ENCODE measurements around the gene ST14. TPM values are rescaled to one million over a fixed set of nuclear protein-coding genes. Genes with fewer than 3 reads are reported as not detected.
A peak's percentile ranks its signal among the peaks of the same experiment; 100 is the strongest.

The ST14 gene
- total and polyA plus RNA-seq, 12 donors = 0.30 to 5.7 (median 0.67) TPM

DNA sequence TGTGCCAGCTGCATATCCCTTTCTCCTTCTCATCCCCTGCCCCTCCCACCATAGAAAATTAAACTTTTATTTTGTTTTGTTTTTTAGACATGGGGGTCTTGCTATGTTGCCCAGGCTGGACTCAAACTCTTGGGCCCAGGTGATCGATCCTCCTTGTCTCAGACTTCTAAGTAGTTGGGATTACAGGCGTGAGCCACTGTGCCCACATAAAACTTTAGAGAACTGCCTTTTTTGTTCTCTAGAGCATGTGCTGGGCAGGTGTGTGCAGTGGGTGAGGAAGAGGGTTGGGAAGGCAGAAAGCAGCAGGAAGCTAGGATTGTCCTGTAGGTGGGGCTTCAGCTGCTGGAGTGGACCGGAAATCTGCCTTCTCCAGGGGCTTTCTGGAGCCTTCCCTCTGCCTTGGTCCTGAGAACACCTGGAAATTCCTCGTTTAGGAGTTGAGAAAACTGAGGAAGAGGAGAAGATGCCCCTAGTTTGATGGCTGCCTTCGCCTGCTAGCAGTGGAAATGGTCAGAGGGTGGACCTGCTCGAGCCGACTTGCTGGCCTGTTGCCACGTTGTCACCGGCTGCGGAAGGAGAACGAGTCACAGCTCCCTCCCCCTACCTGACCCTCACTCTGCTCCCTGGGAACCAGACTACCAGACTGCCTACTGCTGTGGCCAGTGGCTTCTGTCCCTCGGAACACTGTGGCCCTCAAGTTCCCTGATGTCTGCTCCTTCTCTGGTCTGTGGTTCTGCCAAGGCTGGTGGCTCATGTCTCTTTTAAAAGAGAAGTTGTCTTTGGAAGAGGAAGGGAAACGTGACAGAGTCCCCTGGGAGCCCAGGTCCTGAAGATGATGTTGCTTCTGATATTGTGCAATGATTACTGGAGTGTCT lies 4.0 kb downstream of the ST14 start:
- no peaks in the 10 kb centered on the region for H3K9me3 ChIP-seq
- peaks cover 0 to 65% (median 12%) of the 10 kb centered on the region in 9 donors for H3K4me1 ChIP-seq

DNA sequence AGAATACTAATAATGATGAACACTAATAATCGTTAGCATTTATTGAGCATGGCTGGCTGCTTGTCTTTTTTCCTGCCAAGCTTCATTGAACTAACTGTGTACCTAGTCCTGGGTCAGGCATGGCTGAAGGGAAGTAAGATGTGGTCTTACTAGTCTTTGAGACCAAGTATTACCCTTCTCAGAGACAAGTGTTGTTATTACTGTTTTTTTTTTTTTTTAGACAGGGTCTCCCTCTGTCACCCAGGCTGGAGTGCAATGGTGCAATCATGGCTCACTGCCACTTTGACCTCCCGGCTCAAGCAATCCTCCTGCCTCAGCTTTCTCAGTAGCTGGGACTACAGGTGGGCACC lies 4.6 kb downstream of the ST14 start:
- Histone ChIP-seq H3K27me3 (peaks cover 11 to 47% (median 28%) of the 10 kb centered on the region in 7 donors), H3K27ac (no peak overlapping the region), H3K9me3 (no peaks in the 10 kb centered on the region), H3K4me1 (peaks cover 0 to 65% (median 11%) of the 10 kb centered on the region in 9 donors), H3K36me3 (no peaks in the 10 kb centered on the region), H3K4me3 (no peak overlapping the region)
- 87 to 94% methylated on average over 2 of the region's 2 CpGs for WGBS, 2 donors
- TF ChIP-seq, protein P1, sequence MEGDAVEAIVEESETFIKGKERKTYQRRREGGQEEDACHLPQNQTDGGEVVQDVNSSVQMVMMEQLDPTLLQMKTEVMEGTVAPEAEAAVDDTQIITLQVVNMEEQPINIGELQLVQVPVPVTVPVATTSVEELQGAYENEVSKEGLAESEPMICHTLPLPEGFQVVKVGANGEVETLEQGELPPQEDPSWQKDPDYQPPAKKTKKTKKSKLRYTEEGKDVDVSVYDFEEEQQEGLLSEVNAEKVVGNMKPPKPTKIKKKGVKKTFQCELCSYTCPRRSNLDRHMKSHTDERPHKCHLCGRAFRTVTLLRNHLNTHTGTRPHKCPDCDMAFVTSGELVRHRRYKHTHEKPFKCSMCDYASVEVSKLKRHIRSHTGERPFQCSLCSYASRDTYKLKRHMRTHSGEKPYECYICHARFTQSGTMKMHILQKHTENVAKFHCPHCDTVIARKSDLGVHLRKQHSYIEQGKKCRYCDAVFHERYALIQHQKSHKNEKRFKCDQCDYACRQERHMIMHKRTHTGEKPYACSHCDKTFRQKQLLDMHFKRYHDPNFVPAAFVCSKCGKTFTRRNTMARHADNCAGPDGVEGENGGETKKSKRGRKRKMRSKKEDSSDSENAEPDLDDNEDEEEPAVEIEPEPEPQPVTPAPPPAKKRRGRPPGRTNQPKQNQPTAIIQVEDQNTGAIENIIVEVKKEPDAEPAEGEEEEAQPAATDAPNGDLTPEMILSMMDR (IDR thresholded peaks at IDR 0.05) = no peak
- ATAC-seq (no peak), DNase-seq (no peak)
- intact Hi-C loops (cut with DNase I) = no loop called here

More for the DNA sequence above, 4.0 kb downstream of the ST14 start:
- peak in 4 of 8 donors; percentile 10 to 47 (median 35) for ATAC-seq
- H3K36me3 ChIP-seq = no peaks in the 10 kb centered on the region
- 32 to 34% methylated on average over 13 of the region's 13 CpGs for WGBS, 2 donors
- intact Hi-C loops (cut with DNase I) = no loop called here
- no peak overlapping the region for H3K4me3 ChIP-seq
- no peak overlapping the region for H3K27ac ChIP-seq
- TF ChIP-seq, protein P1 (IDR thresholded peaks at IDR 0.05) = no peak
- peaks cover 12 to 53% (median 33%) of the 10 kb centered on the region in 7 donors for H3K27me3 ChIP-seq
- DNase-seq = no peak

DNA sequence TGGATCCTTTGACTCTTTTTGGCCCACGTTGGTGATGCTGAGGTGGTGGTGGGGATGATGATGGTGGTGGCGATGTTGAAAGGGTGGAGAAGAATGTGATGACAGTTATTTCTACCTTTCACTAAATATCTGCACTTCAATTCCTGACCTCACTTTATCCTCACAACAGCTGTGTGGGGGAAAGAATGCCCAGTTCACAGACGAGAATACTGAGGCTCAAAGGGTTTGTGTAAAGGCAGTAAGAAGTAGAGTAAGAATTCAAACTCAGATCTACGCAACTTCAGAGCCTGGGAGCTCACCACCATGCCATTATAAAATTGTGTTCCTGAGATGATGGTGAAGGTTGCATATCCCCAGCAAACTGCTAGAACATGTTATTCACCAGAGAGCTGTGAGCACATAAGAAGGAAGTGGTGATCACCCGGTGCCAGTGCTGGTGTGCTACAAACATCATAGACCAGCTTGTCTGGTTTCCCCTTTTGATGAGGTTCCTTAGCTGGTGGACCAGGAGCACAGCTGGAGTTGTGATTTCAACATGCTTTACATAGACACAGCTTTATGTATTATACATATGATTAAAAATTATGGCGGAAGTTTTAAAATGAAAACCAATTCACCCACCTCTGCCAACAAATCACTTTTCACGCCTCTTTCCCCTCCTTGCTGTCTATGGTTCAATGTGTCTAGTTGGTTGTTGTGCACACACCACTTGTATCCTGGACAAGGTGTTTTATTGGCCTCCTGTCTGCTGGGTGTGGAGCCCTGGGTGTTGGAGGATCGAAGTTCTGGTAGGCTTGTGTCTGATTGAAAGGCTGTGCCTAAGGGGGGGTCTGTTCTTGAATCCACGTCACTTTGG lies 6.2 kb downstream of the ST14 start:
- peak in 1 of 8 donors; percentile 25 for ATAC-seq
- peaks cover 0 to 31% (median 12%) of the 10 kb centered on the region in 7 donors for H3K27me3 ChIP-seq
- peaks cover 0 to 56% (median 4%) of the 10 kb centered on the region in 9 donors for H3K4me1 ChIP-seq
- TF ChIP-seq, protein P1 (IDR thresholded peaks at IDR 0.05) = no peak
- no peak overlapping the region for H3K27ac ChIP-seq
- H3K36me3 ChIP-seq = no peaks in the 10 kb centered on the region
- no peak overlapping the region for H3K4me3 ChIP-seq
- DNase-seq = no peak
- no peaks in the 10 kb centered on the region for H3K9me3 ChIP-seq
- 84 to 87% methylated on average over 9 of the region's 9 CpGs for WGBS, 2 donors
- intact Hi-C loops (cut with DNase I) = no loop called here

DNA sequence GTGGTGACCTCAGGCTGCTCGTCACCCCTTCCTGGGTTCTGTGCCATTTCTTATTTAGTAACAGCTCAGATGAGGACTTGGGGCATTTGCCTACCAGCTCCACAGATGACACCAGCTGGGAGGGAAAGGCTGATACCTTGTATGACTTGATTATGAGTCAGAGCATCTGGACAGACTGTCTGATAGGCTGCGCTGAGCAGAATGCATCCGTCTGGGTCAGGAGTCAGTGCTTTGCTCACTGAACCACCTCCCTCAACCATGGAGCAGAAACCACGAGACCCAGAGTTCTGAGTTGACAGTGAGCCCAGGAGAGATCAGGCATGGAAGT lies 6.8 kb downstream of the ST14 start:
- intact Hi-C loops (cut with DNase I) = no loop called here
- ATAC-seq (peak in 5 of 8 donors; percentile 10 to 77 (median 29)), DNase-seq (no peak)
- Histone ChIP-seq H3K4me1 (peaks cover 0 to 50% (median 4%) of the 10 kb centered on the region in 9 donors), H3K4me3 (no peak overlapping the region), H3K9me3 (no peaks in the 10 kb centered on the region), H3K27ac (no peak overlapping the region), H3K36me3 (no peaks in the 10 kb centered on the region), H3K27me3 (peaks cover 0 to 25% (median 6%) of the 10 kb centered on the region in 7 donors)
- WGBS, 2 donors = 63 to 75% methylated on average over 4 of the region's 4 CpGs
- TF ChIP-seq, protein P1 (IDR thresholded peaks at IDR 0.05) = no peak

All from heart right ventricle (tissue), 16 donors.